Globus pallidus (tissue), 1 donor: ENCODE data around the gene NAGS.
"Not testable (repeated sequence)": the region's sequence is repeated elsewhere in the genome, so short reads cannot be mapped to it uniquely, and the experiment has no call there.

Experiments used
- DNase-seq: peaks from one replicate; pipeline ENCODE4 v3.0.0-alpha.2; 2015; ENCODE audit warnings: low spot score

NAGS gene

DNA sequence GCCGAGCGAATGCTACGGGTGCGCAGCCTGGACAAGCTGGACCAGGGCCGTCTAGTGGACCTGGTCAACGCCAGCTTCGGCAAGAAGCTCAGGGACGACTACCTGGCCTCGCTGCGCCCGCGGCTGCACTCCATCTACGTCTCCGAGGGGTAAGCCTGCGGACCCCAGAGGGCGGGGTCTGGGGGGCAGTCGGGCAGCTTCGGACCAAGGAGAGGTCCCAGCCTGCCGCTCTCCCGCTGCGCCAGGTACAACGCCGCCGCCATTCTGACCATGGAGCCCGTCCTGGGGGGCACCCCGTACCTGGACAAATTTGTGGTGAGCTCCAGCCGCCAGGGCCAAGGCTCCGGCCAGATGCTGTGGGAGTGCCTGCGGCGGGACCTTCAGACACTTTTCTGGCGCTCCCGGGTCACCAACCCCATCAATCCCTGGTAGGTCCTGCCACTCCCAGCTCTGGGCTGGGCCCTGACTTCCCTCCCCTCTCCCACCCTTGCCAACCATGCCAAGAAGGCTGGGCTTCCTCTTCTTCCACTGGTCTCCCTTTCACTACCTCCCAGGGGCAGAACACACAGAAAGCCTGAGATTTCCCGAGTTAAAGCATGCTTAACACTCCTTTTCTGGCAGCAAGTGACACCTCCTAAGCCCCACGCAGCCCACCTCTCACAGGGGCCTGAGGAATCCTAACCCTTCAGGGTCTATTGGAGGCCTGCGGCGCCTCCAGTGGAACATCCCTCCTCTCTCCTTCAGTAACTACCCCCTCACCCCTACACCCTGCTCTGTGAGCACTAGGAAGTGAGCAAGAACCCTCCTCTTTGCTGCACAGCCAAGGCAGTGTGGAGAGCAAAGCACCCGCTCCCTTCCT, 3.2 kb downstream of the NAGS start:
- DNase-seq, result no peak

DNA sequence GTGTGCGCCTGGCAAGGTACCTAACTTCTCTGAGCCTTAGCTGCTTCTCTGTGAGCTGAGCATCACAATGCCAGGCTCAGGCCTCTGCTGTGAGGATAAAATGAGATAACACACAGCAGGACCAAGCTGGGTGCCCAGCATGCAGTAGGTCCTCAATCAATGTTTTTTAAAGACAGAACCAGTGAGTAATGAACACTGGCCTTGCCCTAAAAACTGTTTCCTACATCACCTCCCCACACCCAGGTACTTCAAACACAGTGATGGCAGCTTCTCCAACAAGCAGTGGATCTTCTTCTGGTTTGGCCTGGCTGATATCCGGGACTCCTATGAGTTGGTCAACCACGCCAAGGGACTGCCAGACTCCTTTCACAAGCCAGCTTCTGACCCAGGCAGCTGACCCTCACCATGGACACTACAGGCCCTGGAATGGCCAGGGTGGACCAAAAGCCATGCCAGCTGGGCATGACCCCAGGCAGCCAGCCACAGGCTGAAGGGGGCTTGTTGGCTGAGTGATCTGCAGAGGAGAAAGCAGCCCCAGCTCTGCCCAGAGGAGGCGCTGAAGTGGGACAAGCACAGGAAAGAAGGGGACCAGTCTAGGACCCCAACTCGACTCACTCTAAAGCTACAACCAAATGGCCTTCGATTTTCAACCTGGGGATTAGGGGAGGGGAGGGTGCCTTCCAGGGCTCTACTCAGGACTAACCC, 3.9 kb downstream of the NAGS start:
- DNase-seq, result no peak

GRCh38 chr17:44010966-44011647, 6.7 kb downstream of the NAGS start:
- DNase-seq, result no peak

- DNase-seq, result no peak
These were observed 7.5 kb downstream of the NAGS start for GRCh38 chr17:44011876-44012275.

DNA sequence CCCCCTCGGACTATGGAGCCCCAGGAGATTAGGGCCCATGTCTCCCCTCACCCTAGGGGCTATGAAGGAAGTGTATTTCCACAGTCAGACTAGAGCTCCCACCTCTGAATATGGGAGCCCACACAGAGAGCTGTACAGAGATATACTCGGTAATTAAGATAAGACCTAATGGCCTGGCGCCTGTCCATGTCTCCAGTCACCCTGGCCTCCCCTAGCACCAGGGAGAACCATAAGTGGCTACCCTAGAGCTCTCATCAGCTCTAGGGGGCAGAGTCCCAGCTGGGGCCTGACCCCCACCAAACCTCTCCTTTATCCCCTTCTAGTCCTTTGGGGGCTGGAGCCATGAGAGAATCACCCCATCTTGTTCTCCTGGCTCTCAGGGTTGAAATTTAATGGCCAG, 8.0 kb downstream of the NAGS start:
- DNase-seq, result no peak

GRCh38 chr17:44012874-44013273, 8.5 kb downstream of the NAGS start:
- DNase-seq, result no peak

- no peak for DNase-seq
These were observed 9.7 kb downstream of the NAGS start for GRCh38 chr17:44014133-44014436.

DNA sequence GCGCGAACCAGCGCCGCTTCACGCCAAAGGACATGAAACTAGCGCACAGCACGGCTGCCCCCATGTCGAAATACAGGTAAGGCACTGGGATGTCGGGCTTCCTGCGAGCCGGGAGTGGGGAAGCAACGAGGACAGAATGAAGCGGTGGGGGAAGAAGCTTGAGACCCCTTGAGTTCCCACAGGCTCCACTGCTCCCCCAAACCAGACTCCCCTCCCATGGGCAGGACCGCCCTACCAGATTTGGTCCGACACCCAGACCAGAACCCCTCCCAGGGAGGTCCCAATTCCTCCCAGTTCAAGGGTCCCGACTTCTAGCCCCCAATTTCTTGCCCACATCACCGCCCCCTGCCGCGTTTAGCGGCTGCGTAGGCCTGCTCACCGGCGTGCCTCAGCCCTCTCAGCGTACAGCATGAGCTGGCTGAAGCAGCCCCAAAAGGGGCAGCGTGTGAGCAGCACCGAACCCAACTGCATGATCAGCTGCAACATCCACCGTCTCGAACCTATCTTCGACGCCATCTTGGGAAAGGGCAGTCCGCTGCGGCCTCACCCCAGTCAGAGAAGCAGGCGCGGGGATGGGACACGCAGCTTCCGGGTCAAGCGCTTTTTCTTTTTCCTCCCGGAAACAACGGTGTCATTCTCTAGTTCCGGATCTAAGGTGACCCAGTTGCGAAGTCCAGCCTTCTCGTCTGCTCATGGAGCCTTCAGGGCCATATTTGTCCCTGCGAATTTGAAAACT, 10.2 kb downstream of the NAGS start, which contains the start of gene TMEM101:
Gene TMEM101 (minus strand): TSS at position 527 of the 736 bp plus-strand sequence. CDS start 11 bp downstream, at position 516.
- DNase-seq, result peak; percentile 90

- not testable (repeated sequence) for DNase-seq
These were observed 16.8 kb downstream of the NAGS start for GRCh38 chr17:44021227-44021626.

- DNase-seq, result no peak
These were observed 17.8 kb downstream of the NAGS start for GRCh38 chr17:44022246-44022645.

- no peak for DNase-seq
These were observed 19.3 kb downstream of the NAGS start for GRCh38 chr17:44023545-44024270.

- DNase-seq, result no peak
These were observed 19.8 kb downstream of the NAGS start for GRCh38 chr17:44024271-44024663.

DNA sequence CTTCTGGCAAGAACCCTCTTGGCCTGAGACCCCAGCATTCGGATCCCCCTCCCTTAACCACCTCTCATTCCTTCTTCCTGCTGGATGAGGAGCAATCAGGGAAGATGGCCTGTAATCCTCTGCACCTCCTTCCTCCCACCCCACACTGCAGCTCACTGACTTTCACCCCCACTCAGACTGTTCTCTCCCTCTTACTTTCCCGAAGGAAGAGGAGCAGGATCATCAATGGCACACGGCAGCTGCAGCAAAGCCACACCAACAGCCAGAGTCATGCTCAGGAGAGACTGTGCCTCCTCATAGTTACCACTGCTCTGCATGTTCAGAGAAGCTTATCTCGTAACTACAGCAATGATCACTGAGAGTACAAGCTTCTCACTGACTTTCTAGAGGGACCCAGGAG, 20.4 kb downstream of the NAGS start:
- no peak for DNase-seq

DNA sequence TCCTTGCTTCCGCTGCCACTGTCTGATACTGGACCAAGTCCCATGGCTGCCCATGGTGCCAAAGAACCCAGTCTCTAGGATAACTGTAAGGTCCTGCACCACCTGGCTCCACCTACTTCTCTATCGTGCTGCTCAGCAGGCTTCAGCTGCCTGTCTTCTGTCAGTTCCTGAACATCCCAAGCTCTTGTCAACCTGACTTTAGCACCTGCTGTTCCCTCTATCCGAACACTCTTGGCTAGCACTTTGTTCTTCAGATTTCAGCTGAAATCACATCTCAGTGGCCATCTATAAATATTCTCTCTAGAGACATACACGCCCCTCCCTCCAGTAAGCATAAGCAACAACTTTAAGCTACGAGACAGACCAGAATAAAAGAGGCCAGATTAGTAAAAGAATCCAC, 25.3 kb downstream of the NAGS start:
- no peak for DNase-seq

GRCh38 chr17:44030482-44030881, 26.1 kb downstream of the NAGS start:
- DNase-seq, result no peak

DNA sequence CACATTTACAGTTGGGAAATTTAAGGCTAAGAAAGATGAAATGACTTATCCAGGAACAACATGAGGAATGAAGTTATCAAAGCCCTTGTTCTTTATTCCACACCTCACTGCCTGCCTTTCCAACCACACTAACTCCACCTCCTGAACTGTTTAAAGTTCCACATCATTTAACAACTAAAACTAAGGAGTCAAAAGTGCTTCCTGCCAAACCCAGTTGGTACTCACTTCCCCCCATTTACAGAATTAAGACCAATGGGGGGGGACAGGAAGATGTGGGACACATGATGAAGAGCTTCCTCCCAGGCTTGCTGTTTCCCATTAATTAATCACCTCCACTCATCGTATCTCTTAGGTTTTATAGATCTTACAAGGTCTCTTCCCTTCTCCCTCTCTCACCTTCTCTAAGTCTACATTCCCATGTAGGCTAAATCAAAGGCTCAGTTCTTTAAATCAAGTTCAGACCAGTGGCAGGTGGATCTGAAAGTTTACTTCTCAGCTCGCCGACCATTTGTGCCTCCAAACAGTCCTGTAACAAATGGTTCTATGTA, 29.5 kb downstream of the NAGS start:
- DNase-seq, result no peak

- DNase-seq, result not testable (repeated sequence)
These were observed 30.3 kb downstream of the NAGS start for GRCh38 chr17:44034688-44035087.

DNA sequence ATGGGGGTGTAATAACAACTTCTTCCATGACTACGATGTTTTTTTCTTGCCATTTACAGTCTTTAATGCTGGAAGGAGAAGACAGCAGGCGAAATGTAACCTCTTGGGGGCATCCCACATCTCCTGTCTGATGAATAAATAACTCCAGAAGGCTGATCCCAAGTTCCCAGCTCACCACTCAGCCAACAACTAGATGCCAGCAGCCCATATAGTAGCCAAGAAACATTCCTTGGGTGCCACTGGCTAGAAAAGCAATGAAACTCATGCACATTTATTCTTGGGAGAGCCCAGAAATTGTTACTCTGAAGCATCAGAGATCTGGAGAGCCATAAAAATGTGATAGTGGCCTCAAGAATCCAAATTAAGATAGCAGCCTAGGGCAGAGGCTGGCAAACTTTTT, 33.0 kb downstream of the NAGS start:
- DNase-seq, result no peak

DNA sequence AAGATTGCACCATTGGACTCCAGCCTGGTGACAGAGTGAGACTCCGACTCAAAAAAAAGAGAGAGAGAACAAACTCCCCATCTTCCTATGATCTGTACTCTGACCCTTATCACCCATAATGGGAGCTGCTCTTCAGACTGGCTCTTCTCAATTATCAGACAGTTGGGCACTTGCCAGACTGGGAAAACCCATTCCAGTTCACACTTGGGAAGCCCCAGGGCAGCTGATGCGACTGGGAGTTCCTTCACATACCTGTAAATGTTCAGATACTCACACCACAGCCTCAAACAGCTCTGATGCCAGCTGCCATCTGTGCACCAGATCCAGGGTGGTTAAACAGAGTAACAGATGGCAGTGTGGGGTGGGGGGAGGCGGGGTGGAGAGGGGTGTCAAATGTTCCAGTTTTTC, 34.2 kb downstream of the NAGS start:
- no peak for DNase-seq

DNA sequence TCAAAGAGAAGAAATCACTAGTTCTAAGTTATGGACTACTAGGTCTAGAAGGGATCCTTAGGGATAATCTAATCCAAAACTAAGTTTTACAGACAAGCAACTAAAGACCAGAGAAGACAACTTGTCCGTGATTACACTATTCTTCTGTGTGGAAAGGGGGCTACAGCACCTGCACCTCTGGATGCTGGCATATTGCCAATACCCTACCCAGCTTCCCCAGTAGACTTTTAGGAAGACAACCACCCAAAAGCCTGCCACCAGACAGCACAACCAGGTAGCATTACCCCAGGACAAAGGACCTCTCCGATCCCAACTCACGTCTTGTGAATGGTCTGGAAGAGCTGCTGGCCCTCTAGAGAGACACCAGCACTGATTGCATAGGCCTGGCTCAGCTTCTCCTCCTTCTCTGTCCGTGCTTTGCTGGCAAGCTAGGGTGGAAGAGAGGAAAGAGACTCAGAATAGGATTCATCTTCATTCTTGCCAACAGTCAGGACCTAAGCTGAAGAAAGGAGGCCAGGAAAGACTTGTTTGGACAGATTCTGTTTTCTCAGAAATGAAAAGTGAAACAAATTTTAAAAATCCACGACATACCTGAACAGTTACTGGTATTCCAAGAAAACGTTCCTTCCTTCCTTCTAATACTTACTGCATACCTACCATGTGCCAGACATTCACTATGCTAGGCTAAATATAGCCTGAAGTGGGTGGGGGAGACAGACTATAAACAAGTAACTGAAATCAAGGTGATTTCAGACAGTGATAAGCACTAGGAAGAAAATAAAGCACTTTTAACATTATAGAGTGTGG, 35.6 kb downstream of the NAGS start:
- no peak for DNase-seq
